Measurements from ENCODE around the gene MYEOV. TPM values are rescaled to one million over a fixed set of nuclear protein-coding genes. Genes with fewer than 3 reads are reported as not detected.
A peak's percentile ranks its signal among the peaks of the same experiment; 100 is the strongest.

Gene MYEOV
- total RNA-seq, 1 experiment from 2014 or later: 13.6 TPM

- no peak for DNase-seq (ENCODE audit: low read depth)
Observed at GRCh38 chr11:69286374-69287371, 7.3 kb upstream of the MYEOV start.

- no peak for DNase-seq (ENCODE audit: low read depth)
Observed at GRCh38 chr11:69287968-69288882, 5.7 kb upstream of the MYEOV start.

GRCh38 chr11:69288883-69289242 is 5.1 kb upstream of the MYEOV start:
- DNase-seq (ENCODE audit: low read depth): no peak

GRCh38 chr11:69290806-69291205 is 3.1 kb upstream of the MYEOV start:
- no peak for DNase-seq (ENCODE audit: low read depth)

GRCh38 chr11:69291459-69292110 is 2.4 kb upstream of the MYEOV start:
- no peak for DNase-seq (ENCODE audit: low read depth)

- peak; percentile 42 for DNase-seq (ENCODE audit: low read depth)
Observed at GRCh38 chr11:69292221-69292648, 1.7 kb upstream of the MYEOV start.

- DNase-seq (ENCODE audit: low read depth): no peak
Observed at GRCh38 chr11:69293087-69293486, 868 bp upstream of the MYEOV start.

GRCh38 chr11:69294571-69295078 is 670 bp downstream of the MYEOV start:
- no peak for DNase-seq (ENCODE audit: low read depth)

- no peak for DNase-seq (ENCODE audit: low read depth)
Observed at GRCh38 chr11:69295079-69295994, 1.4 kb downstream of the MYEOV start.

GRCh38 chr11:69295995-69296889 is 2.3 kb downstream of the MYEOV start:
- DNase-seq (ENCODE audit: low read depth): peak; percentile 32

GRCh38 chr11:69296890-69297786 is 3.2 kb downstream of the MYEOV start:
- DNase-seq (ENCODE audit: low read depth): peak; percentile 99

- peak; percentile 78 for DNase-seq (ENCODE audit: low read depth)
Observed at GRCh38 chr11:69297787-69298266, 3.9 kb downstream of the MYEOV start.

- peak; percentile 75 for DNase-seq (ENCODE audit: low read depth)
Observed at GRCh38 chr11:69298267-69299022, 4.5 kb downstream of the MYEOV start.

- DNase-seq (ENCODE audit: low read depth): peak; percentile 72
Observed at GRCh38 chr11:69299023-69299461, 5.1 kb downstream of the MYEOV start.

GRCh38 chr11:69299572-69299971 is 5.6 kb downstream of the MYEOV start:
- DNase-seq (ENCODE audit: low read depth): no peak

- DNase-seq (ENCODE audit: low read depth): peak; percentile 79
Observed at GRCh38 chr11:69300120-69301060, 6.4 kb downstream of the MYEOV start.

All from Daoy (cell line).